ENCODE data around the gene SLC25A42.

- TF ChIP-seq CTCF (IDR thresholded peaks at IDR 0.05) = no peak
- no peak for TF ChIP-seq POLR2A (IDR thresholded peaks at IDR 0.05)
- TF ChIP-seq EP300 (IDR thresholded peaks at IDR 0.05) = no peak
Observed at GRCh38 chr19:19119325-19120237, 55.8 kb downstream of the SLC25A42 start.
